Limb (tissue), 2 donors: ENCODE data around the gene FRMPD2.
"Not testable (repeated sequence)": the region's sequence is repeated elsewhere in the genome, so short reads cannot be mapped to it uniquely, and the experiment has no call there.

Experiments
- DNase-seq, 2 donors: peaks; one replicate each; pipeline ENCODE4 v3.0.0-alpha.2; 2016; ENCODE audit errors: extremely low spot score in 2 of 2

FRMPD2 gene

GRCh38 chr10:48290286-48290685 lies 15.8 kb upstream of the FRMPD2 start:
- no peak for DNase-seq

- DNase-seq: peak; percentile 38 to 78
Measured at GRCh38 chr10:48289501-48290238, 15.2 kb upstream of the FRMPD2 start.

DNA sequence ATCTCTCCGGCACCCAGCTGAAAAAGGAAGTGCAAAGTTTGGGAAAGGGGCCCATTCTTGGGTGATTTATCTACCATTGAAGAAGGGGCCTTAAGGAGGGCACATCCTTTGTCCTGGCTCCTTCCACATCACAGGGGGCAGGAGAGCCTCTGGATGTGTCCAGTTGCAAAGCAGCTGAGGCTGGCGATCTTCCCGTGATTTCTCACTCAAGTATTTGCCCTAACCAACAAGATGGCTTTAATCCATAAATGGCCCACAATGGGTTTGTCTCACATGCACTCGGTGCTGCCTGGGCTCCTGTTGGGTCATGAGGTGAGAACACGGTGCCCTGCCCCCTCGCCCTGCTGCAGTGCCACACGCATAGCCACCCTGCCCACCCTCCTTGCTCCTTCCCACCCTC lies 14.2 kb upstream of the FRMPD2 start:
- no peak for DNase-seq

GRCh38 chr10:48287417-48288391 lies 13.2 kb upstream of the FRMPD2 start:
- peak in 1 of 2 donors; percentile 52 for DNase-seq

DNA sequence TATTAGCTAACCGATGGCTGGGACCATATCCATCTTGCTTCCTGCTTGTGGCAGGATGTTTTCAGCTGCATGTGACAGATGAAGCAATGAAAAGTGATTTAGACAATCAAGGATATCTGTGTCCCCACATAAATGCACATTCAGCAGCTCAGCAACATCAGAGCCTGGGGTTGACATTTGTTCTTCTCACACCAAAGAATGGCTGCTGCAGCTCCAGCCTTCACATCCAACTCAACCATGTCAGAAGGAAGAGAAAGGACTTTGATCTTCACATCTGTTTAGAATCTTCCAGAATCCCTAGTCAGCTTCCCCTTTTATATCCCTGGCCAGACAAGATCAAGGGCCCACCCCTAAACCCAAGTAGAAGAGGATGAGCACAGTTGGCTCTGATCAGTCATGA lies 11.9 kb upstream of the FRMPD2 start:
- no peak for DNase-seq

DNA sequence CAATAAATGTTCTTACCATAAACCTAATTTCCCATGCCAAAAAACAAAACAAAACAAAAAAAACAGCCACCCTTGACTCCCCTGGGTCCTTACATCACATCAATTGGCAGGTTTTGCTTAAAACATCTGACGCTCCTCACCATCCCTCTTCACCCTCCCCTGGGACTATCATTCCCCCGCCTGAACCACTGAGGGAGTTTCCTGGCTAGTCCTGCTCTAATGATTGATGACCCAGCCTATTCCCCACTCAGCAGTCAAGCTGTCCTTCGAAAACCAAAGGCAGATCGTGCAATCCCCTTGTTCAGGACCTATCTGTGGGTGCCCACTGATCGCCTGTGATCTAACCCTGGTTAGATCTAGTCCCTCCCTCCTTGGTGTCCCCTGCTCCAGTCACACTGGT lies 11.2 kb upstream of the FRMPD2 start:
- DNase-seq: no peak

GRCh38 chr10:48284811-48285210 lies 10.3 kb upstream of the FRMPD2 start:
- no peak for DNase-seq

- DNase-seq: no peak
Measured at GRCh38 chr10:48284002-48284546, 9.6 kb upstream of the FRMPD2 start.

DNA sequence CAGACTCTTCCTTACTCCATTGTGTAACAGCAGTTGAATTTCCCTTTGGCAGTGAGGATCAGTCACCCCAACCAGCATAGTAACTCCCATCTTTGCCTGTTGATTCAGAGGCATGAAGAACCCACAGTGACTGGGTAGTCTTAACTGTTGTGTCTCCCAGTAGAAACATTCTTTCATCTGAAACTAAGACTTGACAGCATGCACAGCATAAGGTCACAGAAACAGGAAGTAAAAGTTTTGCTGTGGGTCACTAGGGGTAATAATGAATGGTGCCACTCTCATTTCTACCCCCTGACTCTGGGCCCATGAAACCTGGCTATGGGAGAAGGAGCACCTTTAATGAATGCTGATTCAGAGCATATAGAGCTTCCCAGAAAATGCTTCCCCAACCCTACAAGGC lies 8.3 kb upstream of the FRMPD2 start:
- no peak for DNase-seq

- not testable (repeated sequence) for DNase-seq
Measured at GRCh38 chr10:48281697-48282096, 7.2 kb upstream of the FRMPD2 start.

DNA sequence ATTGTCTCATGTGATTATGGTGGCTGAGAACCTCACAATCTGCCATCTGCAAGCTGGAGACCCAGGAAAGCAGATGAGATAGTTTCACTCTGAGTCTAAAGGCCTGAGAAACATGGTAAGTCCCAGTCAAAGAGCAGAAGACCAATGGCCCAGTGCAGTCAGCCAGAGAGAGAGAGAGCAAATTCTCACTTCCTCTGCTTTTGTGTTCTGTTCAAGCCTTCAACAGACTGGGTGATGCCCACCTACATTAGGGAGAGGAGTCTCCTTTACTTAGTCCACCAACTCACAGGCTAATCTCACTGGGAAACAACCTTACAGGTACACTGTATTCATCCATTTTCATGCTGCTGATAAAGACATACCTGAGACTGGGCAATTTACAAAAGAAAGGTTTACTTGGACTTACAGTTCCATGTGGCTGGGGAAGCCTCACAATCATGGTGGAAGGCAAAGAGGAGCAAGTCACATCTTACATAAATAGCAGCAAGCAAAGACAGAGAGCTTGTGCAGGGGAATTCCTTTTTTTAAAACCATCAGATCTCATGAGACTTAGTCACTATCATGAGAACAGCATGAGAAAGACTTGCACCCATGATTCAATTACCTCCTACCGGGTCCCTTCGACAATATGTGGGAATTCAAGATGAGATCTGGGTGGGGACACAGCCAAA lies 4.7 kb upstream of the FRMPD2 start:
- no peak for DNase-seq

GRCh38 chr10:48277093-48277492 lies 2.6 kb upstream of the FRMPD2 start:
- DNase-seq: no peak

DNA sequence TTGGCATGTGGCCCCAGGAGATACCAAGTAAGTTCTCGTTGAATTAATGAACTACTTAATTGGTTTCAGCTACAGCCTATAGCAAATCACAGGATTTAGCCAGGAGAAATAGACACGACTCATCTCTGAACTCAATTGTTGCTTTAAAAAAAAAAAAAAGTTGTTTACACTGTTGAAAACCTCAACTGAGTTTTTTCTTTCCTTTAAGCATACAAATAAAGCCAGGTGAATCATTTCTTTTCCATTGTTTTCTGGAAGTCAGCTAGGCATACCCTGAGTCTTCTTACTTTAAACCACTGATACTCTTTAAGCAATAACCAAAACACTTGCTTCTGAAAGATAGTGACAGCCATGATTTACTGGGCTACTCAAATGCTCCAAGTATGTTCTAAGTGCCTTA lies 755 bp downstream of the FRMPD2 start:
- no peak for DNase-seq

GRCh38 chr10:48272682-48273081 lies 1.8 kb downstream of the FRMPD2 start:
- no peak for DNase-seq

GRCh38 chr10:48271047-48271730 lies 3.3 kb downstream of the FRMPD2 start:
- no peak for DNase-seq

DNA sequence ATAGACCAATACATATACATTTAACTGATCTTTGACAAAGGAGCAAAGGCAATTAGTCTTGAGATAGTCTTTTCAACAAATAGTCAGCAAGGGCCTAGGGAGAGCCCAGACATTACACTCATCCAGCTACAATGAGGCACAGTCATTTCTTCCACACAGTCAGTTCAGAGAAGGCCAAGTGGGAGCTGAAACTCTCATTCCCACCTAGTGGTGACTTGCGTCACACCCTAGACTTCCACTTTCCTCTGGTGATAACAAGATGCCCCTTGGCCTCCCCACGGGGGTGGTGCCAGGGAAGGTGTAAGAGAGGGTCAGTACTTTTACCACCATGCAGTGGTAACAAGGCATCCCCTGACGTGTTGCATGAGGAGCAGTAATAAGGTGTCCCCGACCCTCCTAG lies 8.0 kb downstream of the FRMPD2 start:
- DNase-seq: no peak

DNA sequence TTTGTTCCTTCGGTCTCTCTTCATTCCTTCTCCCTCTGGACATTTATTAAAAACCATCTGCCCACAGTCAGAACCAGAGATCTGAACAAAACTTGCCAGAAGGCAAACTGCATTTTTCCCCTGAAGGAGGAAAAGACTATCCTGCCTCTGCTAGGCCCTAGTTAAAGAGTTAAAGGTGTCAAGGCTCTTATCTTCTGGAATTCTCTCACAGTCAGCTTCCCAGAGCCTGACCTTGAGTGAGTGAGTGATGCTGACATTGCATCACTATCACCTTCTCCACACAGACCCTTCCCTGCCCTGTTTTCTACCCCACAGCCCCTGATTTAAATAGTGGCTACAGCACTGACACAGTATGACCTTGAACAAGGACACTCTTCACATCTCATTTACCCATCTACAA lies 16.4 kb downstream of the FRMPD2 start:
- DNase-seq: no peak

GRCh38 chr10:48257407-48257961 lies 17.0 kb downstream of the FRMPD2 start:
- no peak for DNase-seq

- DNase-seq: no peak
Measured at GRCh38 chr10:48255722-48256121, 18.8 kb downstream of the FRMPD2 start.

GRCh38 chr10:48254750-48255512 lies 19.6 kb downstream of the FRMPD2 start:
- DNase-seq: no peak
